Ramos (cell line): ENCODE results near the gene TMEM116.
"Not testable (repeated sequence)": the region's sequence is repeated elsewhere in the genome, so short reads cannot be mapped to it uniquely, and the experiment has no call there.

ENCODE experiments used
- in situ Hi-C: fragments of 300-500 bp; cut with MboI; formaldehyde crosslinking; loops from one replicate; pipeline ENCODE4 v1.14.3; 2022; ENCODE audit warnings: low sequenced_read_pairs; ENCODE audit not compliant: unreplicated experiment

The TMEM116 gene

GRCh38 chr12:112010415-112011344 lies 2.3 kb downstream of the TMEM116 start:
- in situ Hi-C loops: no loop called here

- in situ Hi-C loops: not testable (repeated sequence)
These were observed 3.4 kb downstream of the TMEM116 start for GRCh38 chr12:112009596-112009995.

- in situ Hi-C loops: no loop called here
These were observed 4.0 kb downstream of the TMEM116 start for GRCh38 chr12:112008918-112009317.

DNA sequence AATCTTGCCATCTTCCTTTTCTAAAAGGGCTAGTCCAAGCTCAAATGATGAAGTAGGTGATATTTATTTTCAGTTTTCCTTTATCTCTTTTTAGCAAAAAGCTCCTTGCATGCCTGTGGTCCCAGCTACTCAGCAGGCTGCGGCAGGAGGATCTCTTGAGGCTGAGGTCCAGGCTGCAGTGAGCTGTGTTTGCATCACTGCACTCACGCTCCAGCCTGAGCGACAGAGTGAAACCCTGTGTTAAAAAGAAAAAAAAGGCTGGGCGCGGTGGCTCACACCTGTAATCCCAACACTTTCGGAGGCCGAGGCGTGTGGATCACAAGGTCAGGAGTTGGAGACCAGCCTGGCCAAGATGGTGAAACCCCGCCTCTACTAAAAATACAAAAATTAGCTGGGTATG lies 5.0 kb downstream of the TMEM116 start:
- in situ Hi-C loops: no loop called here

GRCh38 chr12:112005419-112006395 lies 7.3 kb downstream of the TMEM116 start:
- in situ Hi-C loops: no loop called here

DNA sequence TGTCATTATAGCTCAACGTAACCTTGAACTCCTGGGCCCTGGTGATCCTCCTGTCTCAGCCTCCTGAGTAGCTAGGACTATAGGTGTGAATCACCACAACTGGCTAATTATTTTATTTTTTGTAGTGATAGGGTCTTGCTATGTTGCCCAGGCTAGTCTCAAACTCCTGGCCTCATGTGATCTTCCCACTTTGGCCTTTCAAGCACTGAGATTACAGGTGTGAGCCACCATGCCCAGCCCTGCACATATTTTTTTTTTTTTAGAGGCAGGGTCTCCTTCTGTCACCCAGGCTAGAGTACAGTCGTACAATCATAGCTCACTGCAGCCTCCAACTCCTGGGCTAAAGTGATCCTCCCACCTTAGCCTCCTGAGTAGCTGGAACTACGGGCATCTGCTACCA lies 8.9 kb downstream of the TMEM116 start:
- in situ Hi-C loops: no loop called here

- in situ Hi-C loops: no loop called here
These were observed 11.4 kb downstream of the TMEM116 start for GRCh38 chr12:112001576-112001975.

DNA sequence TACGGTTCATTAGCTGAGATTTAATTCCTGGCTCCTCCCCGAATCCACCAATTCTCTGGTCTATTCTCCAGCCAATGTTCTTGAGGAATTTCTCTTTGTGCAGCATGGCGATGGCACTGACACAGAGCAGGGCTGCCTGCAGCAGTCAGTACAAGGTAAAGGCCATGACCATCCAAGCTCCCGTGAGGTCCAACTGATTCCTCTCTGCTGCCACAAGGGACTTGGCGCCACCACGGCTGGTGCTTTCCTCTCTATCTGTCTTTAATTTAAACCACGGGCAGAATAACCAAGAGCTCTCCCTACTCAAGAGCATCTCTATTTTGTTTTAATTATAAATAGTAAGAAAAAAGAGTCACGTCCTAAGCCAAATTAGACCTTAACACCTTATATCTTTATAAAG lies 12.1 kb downstream of the TMEM116 start:
- in situ Hi-C loops: no loop called here

DNA sequence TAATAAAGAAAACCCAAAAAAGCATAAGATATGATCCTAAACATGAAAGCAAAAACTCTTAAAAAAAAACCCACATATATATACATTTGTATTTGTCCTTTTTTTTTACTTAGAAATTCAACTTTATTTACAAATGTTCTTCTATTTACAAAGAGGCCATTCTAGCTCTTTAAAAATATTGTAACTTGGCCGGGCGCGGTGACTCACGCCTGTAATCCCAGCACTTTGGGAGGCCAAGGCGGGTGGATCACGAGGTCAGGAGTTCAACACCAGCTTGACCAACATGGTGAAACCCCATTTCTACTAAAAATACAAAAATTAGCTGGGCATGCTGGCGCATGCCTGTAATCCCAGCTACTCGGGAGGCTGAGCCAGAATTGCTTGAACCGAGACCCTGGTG lies 13.8 kb downstream of the TMEM116 start:
- in situ Hi-C loops: not testable (repeated sequence)

- in situ Hi-C loops: no loop called here
These were observed 14.9 kb downstream of the TMEM116 start for GRCh38 chr12:111998015-111998414.

- in situ Hi-C loops: no loop called here
These were observed 15.7 kb downstream of the TMEM116 start for GRCh38 chr12:111997300-111997699.

DNA sequence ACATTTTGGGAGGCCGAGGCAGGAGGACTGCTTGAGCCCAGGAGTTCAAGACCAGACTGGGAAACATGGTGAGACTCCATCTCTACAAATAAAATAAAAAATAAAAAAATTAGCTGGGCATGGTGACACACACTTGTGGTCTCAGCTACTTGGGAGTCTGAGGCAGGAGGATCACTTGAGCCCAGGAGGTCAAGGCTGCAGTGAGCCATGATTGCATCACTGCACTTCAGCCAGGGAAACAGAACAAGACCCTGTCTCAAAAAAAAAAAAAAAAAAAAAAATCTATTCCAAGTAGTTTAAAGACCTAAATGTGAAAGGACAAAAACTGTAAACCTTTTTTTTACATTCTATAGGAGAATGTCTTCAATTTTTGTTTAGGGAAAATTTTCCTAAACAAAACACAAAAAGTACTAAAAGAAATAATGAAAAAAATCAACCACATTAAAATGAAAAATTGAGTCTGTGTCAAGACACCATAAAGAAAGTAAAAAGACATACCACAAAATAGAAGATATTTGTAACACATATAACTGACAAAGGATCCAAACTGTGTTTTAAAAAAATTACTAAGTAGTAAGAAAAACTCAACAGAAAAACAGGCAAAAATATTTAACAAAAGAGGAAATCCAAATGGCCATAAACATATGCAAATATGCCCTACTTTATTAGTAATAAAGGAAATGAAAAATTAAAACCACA lies 17.0 kb downstream of the TMEM116 start:
- in situ Hi-C loops: no loop called here

GRCh38 chr12:111994211-111995111 lies 18.5 kb downstream of the TMEM116 start:
- in situ Hi-C loops: not testable (repeated sequence)

- in situ Hi-C loops: no loop called here
These were observed 19.4 kb downstream of the TMEM116 start for GRCh38 chr12:111993292-111994150.

GRCh38 chr12:111992464-111992863 lies 20.5 kb downstream of the TMEM116 start:
- in situ Hi-C loops: no loop called here

DNA sequence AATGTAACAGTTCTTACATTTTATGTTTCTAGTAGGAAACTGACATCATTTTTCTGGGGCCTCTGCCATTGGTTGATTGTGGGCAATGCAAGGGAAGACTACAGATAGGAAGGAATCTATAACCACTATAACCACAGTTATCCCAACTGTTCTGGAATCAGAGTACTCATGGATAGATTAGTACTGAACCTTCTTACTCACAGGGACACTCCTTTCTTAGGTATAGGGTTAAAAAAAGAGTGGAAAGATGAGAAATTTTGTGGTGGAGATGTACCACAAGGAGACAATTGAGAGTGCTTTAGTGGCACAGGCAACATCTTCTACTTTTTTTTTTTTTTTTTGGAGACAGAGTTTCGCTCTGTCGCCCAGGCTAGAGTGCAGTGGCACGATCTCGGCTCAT lies 21.0 kb downstream of the TMEM116 start:
- in situ Hi-C loops: no loop called here

DNA sequence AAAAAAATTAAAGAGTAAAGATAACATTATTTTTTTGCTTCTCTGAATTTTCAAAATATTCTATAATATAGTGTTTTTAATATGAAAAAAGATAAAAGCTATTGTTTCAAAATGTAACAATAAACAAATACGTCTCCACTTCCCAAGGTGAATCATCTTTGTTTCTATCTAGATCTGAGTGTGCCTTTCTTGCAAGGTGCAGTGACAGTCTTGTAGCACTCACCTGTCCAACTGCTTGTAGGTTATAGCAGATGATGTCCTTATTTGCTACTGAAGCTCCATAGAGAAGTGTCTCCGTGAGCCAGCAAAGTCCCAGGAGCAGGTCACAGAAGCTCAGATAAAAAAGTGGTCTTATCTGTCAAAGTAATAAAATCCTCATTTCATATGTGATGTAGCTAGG lies 21.4 kb downstream of the TMEM116 start:
- in situ Hi-C loops: no loop called here

GRCh38 chr12:111984820-111985219 lies 28.1 kb downstream of the TMEM116 start:
- in situ Hi-C loops: no loop called here
